ENCODE measurements around the gene DCAF10.
"Not testable (repeated sequence)": the region's sequence is repeated elsewhere in the genome, so short reads cannot be mapped to it uniquely, and the experiment has no call there.

The DCAF10 gene

DNA sequence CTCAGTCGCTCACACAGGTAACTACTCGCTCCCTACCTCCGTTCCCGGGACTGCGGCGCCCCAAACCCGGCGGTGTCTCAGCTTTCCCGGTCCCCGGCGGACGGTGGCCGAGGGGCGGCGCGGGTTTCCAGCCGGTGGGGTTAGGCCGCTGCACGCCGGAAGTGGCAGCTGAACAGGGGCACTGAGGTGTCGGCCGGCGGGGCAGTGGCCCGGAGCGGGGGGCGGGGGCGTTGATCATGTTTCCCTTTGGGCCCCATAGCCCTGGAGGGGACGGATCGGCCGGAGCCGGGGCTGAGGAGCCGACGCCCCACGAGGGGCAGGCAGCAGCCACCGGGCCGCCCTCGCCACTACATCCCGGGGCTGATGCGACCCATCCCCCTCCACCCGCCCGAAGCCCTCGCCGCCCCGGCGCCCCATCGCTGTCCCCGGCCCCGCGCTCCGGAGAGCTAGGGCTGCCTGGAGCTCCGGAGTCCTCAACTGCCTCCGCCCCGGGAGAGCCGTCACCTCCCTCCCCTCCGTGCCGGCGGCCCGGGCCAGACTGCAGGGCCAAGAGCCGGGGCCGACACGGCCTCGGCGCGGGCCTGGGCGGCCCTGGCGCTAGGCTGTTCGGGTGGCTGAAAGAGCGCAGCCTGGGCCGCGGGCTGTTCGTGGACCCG is at the start of gene DCAF10:
Gene DCAF10 (plus strand): TSS at position 167 of the 656 bp plus-strand sequence. CDS start 70 bp downstream, at position 237.
- peak; percentile 80 for DNase-seq

- no peak for DNase-seq
Observed at GRCh38 chr9:37751186-37751585, 49.4 kb upstream of the DCAF10 start.

DNA sequence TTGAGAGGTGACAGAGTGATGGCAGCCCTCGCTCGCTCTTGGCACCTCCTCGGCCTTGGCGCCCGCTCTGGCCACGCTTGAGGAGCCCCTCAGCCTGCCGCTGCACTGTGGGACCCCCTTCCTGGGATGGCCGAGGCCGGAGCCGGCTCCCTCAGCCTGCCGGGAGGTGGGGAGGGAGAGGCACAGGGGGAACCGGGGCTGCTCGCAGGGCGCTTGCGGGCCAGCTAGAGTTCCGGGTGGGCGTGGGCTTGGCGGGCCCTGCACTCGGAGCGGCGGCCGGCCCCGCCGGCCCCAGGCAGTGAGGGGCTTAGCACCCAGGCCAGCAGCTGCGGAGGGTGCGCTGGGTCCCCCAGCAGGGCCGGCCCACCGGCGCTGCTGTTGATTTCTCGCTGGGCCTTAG is 48.9 kb upstream of the DCAF10 start:
- not testable (repeated sequence) for DNase-seq

DNA sequence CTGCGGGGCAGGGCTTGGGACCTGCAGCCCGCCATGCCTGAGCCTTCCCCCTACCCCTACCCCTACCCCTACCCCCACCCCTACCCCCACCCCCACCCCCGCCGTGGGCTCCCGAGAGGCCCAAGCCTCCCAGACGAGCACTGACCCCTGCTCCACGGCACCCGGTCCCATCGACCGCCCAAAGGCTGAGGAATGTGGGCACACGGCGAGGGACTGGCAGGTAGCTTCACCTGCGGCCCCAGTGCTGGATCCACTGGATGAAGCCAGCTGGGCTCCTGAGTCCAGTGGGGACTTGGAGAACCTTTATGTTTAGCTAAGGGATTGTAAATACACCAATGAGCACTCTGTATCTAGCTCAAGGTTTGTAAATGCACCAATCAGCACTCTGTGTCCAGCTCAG is 48.5 kb upstream of the DCAF10 start:
- not testable (repeated sequence) for DNase-seq

- no peak for DNase-seq
Observed at GRCh38 chr9:37752642-37753488, 47.7 kb upstream of the DCAF10 start.

DNA sequence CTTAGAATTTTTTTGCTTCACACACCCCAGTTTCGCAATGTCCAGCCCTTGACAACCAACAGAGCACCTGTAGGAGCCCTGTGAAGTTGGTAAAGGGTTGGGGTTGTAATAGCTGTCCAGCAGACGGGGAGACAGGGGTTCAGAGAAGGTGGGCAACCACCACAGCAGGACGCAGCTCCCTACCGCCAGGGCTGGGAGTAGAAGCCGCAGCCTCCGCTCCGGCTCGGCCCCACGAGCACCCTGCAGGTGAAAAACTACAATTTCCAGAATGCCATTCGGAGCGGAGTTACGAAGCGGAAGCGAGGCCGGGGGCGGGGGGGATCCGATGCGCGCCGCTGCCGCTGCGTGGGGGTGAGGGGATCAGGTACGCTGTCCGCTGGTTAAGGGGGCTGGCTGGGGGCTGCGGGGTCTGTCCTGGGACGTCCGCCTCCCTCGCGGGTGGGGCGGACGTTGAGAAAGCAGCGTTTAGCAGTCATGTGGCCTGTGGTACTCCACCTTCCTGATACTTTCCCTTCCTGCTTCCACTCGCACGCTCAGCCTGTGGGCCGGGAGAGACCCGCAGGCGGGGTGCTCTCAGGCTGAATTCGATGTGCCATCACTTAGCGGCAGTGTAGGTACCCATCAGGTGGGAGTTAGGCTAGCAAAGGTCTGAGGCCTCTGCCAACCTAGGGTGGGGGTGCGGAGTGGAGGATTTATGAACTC is 47.0 kb upstream of the DCAF10 start, which contains the start of gene TRMT10B:
Gene TRMT10B (plus strand): TSS at position 317 of the 702 bp plus-strand sequence. CDS start 8,127 bp downstream, outside the sequence.
- DNase-seq, result peak; percentile 25

DNA sequence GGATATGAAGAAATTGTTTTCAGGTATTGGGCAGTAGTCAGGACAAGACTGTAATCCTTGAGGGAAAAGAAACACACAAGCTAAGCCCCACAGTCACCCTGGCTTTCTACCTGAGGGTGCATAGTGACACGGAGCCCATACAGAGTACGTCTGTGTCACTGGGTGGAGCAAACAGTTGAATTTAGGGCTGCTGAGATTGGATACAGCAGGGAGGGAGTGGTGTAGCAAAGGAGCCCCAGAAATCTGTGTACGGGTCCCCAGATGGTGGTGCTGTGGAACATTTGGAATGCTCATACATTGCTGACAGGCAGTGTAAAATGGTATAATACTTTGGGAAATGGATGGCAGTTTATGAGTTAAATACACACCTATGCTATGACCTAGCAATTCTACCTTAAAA is 41.9 kb upstream of the DCAF10 start:
- DNase-seq, result no peak

GRCh38 chr9:37760416-37761161 is 40.0 kb upstream of the DCAF10 start:
- DNase-seq, result no peak

DNA sequence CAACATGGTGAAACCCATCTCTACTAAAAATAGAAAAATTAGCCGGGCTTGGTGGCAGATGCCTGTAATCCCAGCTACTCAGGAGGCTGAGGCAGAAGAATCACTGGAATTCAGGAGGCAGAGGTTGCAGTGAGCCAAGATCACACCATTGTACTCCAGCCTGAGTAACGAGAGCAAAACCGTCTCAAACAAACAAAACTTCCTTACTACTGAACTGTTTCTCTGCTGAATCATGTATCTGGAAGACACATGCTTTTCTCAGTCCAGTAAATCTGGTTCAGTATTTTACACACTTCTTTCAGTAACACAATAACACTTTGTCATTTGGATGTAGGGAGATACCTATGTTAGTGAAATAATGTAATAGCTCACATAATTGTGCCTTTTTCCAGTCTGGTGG is 39.1 kb upstream of the DCAF10 start:
- no peak for DNase-seq

- DNase-seq, result not testable (repeated sequence)
Observed at GRCh38 chr9:37765263-37765662, 35.3 kb upstream of the DCAF10 start.

- DNase-seq, result no peak
Observed at GRCh38 chr9:37769306-37769705, 31.3 kb upstream of the DCAF10 start.

- DNase-seq, result no peak
Observed at GRCh38 chr9:37769995-37770394, 30.6 kb upstream of the DCAF10 start.

DNA sequence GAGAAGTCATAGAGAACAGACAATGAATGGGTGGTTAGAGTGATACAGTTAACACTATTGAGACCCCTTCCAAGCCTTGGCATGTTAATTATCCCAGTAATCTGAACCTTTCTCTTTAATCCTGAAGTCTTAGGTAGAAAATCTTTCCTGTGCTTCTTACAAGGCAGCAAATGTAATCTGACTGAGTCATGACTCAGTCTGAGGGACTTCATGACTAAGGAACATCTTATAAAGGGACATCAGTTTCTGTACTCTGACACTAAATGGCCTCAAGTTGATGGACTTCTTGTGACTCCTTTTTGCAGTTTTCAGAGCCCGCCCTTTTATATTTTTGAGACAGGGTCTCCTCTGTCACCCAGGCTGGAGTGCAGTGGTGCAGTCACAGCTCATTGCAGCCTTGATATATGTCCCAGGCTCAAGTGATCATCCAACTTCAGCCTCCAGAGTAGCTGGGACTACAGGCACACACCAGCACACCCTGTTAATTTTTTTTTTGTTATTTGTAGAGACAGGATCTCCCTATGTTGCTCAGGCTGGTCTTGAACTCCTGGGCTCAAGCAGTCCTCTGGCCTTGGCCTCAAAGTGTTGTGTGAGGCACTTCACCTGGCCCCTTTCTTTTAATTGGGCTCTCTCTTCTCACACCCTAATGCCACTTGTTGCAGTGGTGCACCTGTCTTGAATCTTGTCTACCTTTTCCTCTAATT is 25.2 kb upstream of the DCAF10 start:
- no peak for DNase-seq

GRCh38 chr9:37776328-37776727 is 24.3 kb upstream of the DCAF10 start:
- DNase-seq, result no peak

- no peak for DNase-seq
Observed at GRCh38 chr9:37778534-37778933, 22.1 kb upstream of the DCAF10 start.

DNA sequence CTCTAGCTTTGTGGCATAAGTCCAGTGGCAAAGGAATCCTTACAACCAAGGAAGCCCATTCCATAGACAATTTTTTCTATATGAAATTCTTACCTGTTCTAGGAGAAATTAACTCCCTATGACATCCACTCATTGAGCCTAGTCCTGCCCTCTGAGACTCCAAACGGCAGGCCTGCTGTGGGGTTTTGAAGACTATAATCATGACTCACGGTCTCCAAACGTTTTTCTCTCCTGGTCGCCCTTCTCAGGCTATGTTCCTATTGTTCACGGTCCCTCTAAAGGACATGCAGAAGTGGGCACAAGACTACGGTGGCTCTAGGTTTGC is 16.3 kb upstream of the DCAF10 start:
- no peak for DNase-seq

DNA sequence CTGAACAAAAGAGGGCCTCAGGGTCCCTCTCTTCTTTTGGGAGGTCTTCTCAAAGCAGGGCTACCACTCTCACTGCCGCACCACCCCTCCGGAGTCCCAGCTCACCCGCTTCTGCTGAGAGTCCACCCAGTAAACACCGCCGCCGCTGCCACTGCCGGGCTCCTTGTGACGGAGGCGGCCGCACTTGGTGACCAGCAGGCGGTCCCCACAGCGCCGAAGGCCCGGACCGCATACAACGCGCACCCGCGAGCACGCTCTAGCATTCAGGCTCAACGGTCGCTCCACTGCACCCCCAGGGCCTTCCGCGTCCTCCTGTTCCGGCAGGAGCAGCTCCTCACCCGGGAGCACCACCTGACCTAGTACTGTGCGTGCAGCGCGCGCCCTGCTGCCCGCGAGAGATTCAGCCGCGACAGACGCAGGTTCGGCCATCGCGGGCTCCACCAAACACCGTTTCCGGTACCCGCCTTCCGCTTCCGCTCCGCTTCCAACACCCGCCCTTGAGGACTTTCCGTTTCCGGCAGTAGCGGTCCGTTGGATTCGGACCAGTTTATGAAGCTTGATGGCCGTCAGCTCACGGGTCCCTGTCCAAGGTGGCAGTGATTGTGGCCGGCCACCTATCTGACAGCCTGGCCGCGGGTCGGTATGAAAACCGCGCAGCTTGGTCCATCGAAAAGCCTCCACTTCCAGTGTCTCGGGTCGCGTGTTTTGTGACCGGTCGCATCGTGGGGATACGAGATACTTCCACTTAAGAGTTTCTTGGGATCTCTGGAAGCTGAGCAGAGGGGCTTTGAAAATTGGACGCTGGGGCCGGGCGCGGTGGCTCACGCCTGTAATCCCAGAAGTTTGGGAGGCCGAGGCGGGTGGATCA is 15.7 kb upstream of the DCAF10 start, which contains the start of gene EXOSC3:
Gene EXOSC3 (minus strand): TSS at position 449 of the 868 bp plus-strand sequence. CDS start 20 bp downstream, at position 429.
- DNase-seq, result peak; percentile 86

GRCh38 chr9:37787059-37787458 is 13.5 kb upstream of the DCAF10 start:
- no peak for DNase-seq

- no peak for DNase-seq
Observed at GRCh38 chr9:37788332-37788731, 12.3 kb upstream of the DCAF10 start.

GRCh38 chr9:37790096-37790495 is 10.5 kb upstream of the DCAF10 start:
- DNase-seq, result no peak

DNA sequence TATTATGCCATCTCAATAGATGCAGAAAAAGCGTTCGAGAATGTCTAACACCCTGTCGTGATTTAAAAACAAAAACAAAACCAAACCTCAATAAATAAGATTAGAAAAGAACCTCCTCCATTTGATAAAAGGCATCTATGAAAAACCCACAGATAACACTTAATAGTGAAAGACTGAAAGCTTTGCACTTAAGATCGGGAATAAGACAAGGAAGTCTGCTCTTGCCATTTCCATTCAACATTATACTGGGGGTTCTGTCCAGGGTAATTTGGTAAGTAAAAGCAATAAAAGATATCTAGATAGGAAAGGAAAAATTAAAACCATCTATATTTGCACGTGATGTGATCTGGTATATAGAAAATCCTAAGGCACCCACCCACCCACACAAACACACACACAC is 8.5 kb upstream of the DCAF10 start:
- DNase-seq, result no peak

Measured in NCI-H774 (cell line).